WTC11 (cell line): ENCODE results near the gene CNTNAP5. TPM values are rescaled to one million over a fixed set of nuclear protein-coding genes. Genes with fewer than 3 reads are reported as not detected.

Experiments
- ATAC-seq: fragments of 200-7000 bp; cut with Tn5 transposase; 2 replicates; pipeline ENCODE4 v1.10.0; 2021; ENCODE audit warnings: mild to moderate bottlenecking, moderate library complexity
- CTCF ChIA-PET: fragments of 300-600 bp; sonication (Branson Sonifier 250); formaldehyde crosslinking; loops from one replicate; lab custom pipeline; 2021; ENCODE audit warnings: antibody characterized with exemption; lab: Charles Lee
- POLR2A ChIA-PET: fragments of 350-600 bp; sonication (Branson Sonifier 250); formaldehyde crosslinking; loops from one replicate; lab custom pipeline; 2021; ENCODE audit warnings: antibody characterized with exemption; lab: Charles Lee
- DNase-seq: peaks from one replicate; pipeline ENCODE4 v3.0.0; 2021; ENCODE audit warnings: low spot score
- H3K27ac Mint-ChIP-seq: 2 replicates; pipeline ENCODE4 v1.8.0; 2021; ENCODE audit warnings: mixed read lengths
- H3K27me3 Mint-ChIP-seq: 2 replicates; pipeline ENCODE4 v1.8.0; 2021; ENCODE audit warnings: low read depth, mild to moderate bottlenecking, moderate library complexity, mixed read lengths
- H3K36me3 Mint-ChIP-seq: 2 replicates; pipeline ENCODE4 v1.8.0; 2021; ENCODE audit warnings: mixed read lengths
- H3K4me1 Mint-ChIP-seq: 2 replicates; pipeline ENCODE4 v1.8.0; 2022; ENCODE audit warnings: mixed read lengths
- H3K4me3 Mint-ChIP-seq: 2 replicates; pipeline ENCODE4 v1.8.0; 2021; ENCODE audit warnings: mild to moderate bottlenecking, moderate library complexity, mixed read lengths
- H3K9me3 Mint-ChIP-seq: 2 replicates; pipeline ENCODE4 v1.8.0; 2021; ENCODE audit warnings: mixed read lengths
- ARID4B ChIP-seq: sonication (generic); formaldehyde crosslinking; IDR thresholded peaks from 2 replicates; pipeline ENCODE4 v1.8.0; 2023; ENCODE audit warnings: missing genetic modification reagents, mild to moderate bottlenecking, borderline replicate concordance
- ATF1 ChIP-seq: sonication (generic); formaldehyde crosslinking; IDR thresholded peaks from 2 replicates; pipeline ENCODE4 v1.8.1; 2023; ENCODE audit warnings: mild to moderate bottlenecking, moderate library complexity, missing genetic modification reagents
- CREB1 ChIP-seq: sonication (generic); formaldehyde crosslinking; IDR thresholded peaks from 2 replicates; pipeline ENCODE4 v1.8.0; 2023; ENCODE audit warnings: mild to moderate bottlenecking, missing genetic modification reagents
- CREM ChIP-seq: sonication (generic); formaldehyde crosslinking; IDR thresholded peaks from 2 replicates; pipeline ENCODE4 v1.8.1; 2022; ENCODE audit warnings: mild to moderate bottlenecking, missing genetic modification reagents, moderate library complexity
- ERG ChIP-seq: fragments of 250-450 bp; sonication (Bioruptor Pico); IDR thresholded peaks from 2 replicates; pipeline ENCODE4 v1.8.0; 2021; ENCODE audit warnings: mild to moderate bottlenecking
- ESRRA ChIP-seq: sonication (generic); formaldehyde crosslinking; IDR thresholded peaks from 2 replicates; pipeline ENCODE4 v1.8.1; 2022; ENCODE audit warnings: mild to moderate bottlenecking, missing genetic modification reagents, borderline replicate concordance
- FOXJ3 ChIP-seq: sonication (generic); formaldehyde crosslinking; IDR thresholded peaks from 2 replicates; pipeline ENCODE4 v1.9.0; 2021; ENCODE audit warnings: missing genetic modification reagents, mild to moderate bottlenecking, borderline replicate concordance
- GABPB1 ChIP-seq: sonication (generic); formaldehyde crosslinking; IDR thresholded peaks from 2 replicates; pipeline ENCODE4 v1.8.1; 2023; ENCODE audit warnings: mild to moderate bottlenecking, missing genetic modification reagents
- GTF2I ChIP-seq: fragments of 250-450 bp; sonication (Bioruptor Pico); conservative IDR thresholded peaks from 2 replicates; pipeline ENCODE4 v1.4.0; 2021; ENCODE audit warnings: mild to moderate bottlenecking
- KAT7 ChIP-seq: sonication (generic); formaldehyde crosslinking; IDR thresholded peaks from 2 replicates; pipeline ENCODE4 v1.8.1; 2023; ENCODE audit warnings: missing genetic modification reagents, mild to moderate bottlenecking, borderline replicate concordance
- MXD4 ChIP-seq: fragments of 250-450 bp; sonication (Bioruptor Pico); IDR thresholded peaks from 2 replicates; pipeline ENCODE4 v1.8.0; 2021; ENCODE audit warnings: mild to moderate bottlenecking, moderate library complexity, borderline replicate concordance
- NR1H2 ChIP-seq: sonication (generic); formaldehyde crosslinking; IDR thresholded peaks from 2 replicates; pipeline ENCODE4 v1.9.0; 2021; ENCODE audit warnings: mild to moderate bottlenecking, moderate library complexity, missing genetic modification reagents
- NR2C2 ChIP-seq: sonication (generic); formaldehyde crosslinking; IDR thresholded peaks from 2 replicates; pipeline ENCODE4 v1.8.0; 2022; ENCODE audit warnings: mild to moderate bottlenecking, missing genetic modification reagents
- PRDM15 ChIP-seq: sonication (generic); formaldehyde crosslinking; IDR thresholded peaks from 2 replicates; pipeline ENCODE4 v1.8.0; 2022; ENCODE audit warnings: missing genetic modification reagents
- SMAD4 ChIP-seq: sonication (generic); formaldehyde crosslinking; IDR thresholded peaks from 2 replicates; pipeline ENCODE4 v1.8.0; 2022; ENCODE audit warnings: mild to moderate bottlenecking, missing genetic modification reagents
- TEAD1 ChIP-seq: sonication (generic); formaldehyde crosslinking; IDR thresholded peaks from 2 replicates; pipeline ENCODE4 v1.8.0; 2022; ENCODE audit warnings: mild to moderate bottlenecking, missing genetic modification reagents
- total RNA-seq: library from RNA; stranded (reverse); gene quantifications from 3 replicates; pipeline ENCODE4 v1.2.3, GENCODE V29; 2021
- TF ChIP-seq, protein P1 (sequence below): fragments of 250-450 bp; sonication (Bioruptor Pico); conservative IDR thresholded peaks from 2 replicates; pipeline ENCODE4 v1.9.0; 2021; ENCODE audit warnings: mild to moderate bottlenecking

CNTNAP5 gene
- total RNA-seq, 1 experiment from 2014 or later, result 0.22 TPM

DNA sequence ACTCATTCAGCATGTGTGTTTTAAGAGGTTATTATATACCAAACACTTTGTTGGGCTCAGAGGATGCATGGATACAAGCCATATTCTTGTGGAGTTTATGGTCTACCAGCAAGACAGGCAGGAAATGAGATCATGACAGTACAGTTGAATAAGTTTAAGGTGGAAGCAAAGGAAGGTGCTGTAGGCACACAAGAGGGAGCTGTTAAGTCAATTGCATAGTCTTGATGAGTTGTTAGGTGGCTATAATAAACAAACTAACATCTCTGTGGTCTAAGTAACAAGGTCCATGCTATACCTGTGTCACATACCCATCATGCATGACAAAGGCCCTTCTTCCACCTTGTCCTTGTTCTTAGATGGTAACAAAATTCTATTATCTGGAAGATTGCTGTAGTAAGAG lies 538.3 kb downstream of the CNTNAP5 start (continued):
- no peak for TF ChIP-seq PRDM15 (CRISPR knock-in tag)
- no peak for TF ChIP-seq ARID4B (CRISPR knock-in tag)
- TF ChIP-seq CREB1 (CRISPR knock-in tag), result no peak
- TF ChIP-seq ATF1 (CRISPR knock-in tag), result no peak
- no peak for TF ChIP-seq GTF2I
- TF ChIP-seq, protein P1, sequence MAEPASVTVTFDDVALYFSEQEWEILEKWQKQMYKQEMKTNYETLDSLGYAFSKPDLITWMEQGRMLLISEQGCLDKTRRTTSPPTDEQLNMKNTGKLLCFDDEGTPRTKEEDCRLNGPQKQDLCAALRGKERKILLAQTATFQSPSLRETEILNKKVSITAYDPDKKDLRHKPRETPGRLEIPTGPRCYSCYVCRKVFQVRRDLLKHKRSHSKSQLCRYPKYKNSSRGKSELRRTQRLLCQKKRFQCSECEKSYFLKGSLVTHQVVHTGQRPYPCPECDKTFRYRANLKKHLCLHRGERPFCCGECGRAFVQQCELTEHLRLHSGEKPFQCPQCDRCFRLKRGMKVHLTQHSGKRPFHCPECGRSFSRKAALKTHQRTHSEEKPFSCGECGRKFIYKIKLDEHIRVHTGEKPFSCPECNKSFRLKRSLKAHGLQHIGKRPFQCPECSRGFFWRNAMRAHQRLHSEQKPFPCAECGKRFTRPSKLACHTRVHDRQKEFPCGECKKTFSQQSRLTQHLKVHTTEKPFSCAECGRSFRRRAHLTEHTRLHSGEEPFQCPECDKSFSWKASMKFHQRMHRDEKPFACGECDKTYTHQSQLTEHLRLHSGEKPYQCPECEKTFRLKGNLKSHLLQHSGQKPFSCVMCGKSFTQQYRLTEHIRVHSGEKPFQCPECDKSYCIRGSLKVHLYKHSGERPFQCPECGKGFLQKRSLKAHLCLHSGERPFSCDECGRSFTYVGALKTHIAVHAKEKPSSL (CRISPR knock-in tag), result no peak
- TF ChIP-seq MXD4, result no peak
- no peak for TF ChIP-seq ESRRA (CRISPR knock-in tag)
- no peak for TF ChIP-seq KAT7 (CRISPR knock-in tag)
- no peak for TF ChIP-seq ERG (CRISPR knock-in tag)
- TF ChIP-seq NR2C2 (CRISPR knock-in tag), result no peak
- no peak for TF ChIP-seq SMAD4 (CRISPR knock-in tag)
- no peak for TF ChIP-seq TEAD1 (CRISPR knock-in tag)
- TF ChIP-seq FOXJ3 (CRISPR knock-in tag), result no peak
- no peak for TF ChIP-seq NR1H2 (CRISPR knock-in tag)

GRCh38 chr2:124566518-124566970 lies 541.5 kb downstream of the CNTNAP5 start:
- POLR2A ChIA-PET, result no interaction called here

More at GRCh38 chr2:124566518-124566970, 541.5 kb downstream of the CNTNAP5 start:
- Mint-ChIP-seq H3K4me3 (no peak overlapping the region), H3K27me3 (no peaks in the 10 kb centered on the region), H3K9me3 (peaks cover 7% of the 10 kb centered on the region; the same call in 1 of the 2 replicates), H3K27ac (no peak overlapping the region), H3K36me3 (no peaks in the 10 kb centered on the region), H3K4me1 (peaks cover 13% of the 10 kb centered on the region)
- TF ChIP-seq GABPB1 (CRISPR knock-in tag) (peak; percentile 99), KAT7 (CRISPR knock-in tag) (no peak), CREM (no peak)
- DNase-seq (no peak), ATAC-seq (no peak)
- CTCF ChIA-PET, result no interaction called here
